Measurements from ENCODE around the gene HSPA5. TPM values are rescaled to one million over a fixed set of nuclear protein-coding genes. Genes with fewer than 3 reads are reported as not detected.

The HSPA5 gene
- total and polyA plus RNA-seq, 10 of the 15 experiments (the other 5 are each of a cell fraction or from before 2014, with no cell fraction given), result 39.8 to 517 (median 105) TPM

GRCh38 chr9:125241000-125241862, at the start of gene HSPA5 (continued):
- no peak for TF ChIP-seq SRF (IDR thresholded peaks at IDR 0.05; ENCODE audit: low read depth in 2 of 2, low read length in 2 of 2)
- TF ChIP-seq WRNIP1 (IDR thresholded peaks at IDR 0.05; ENCODE audit: borderline replicate concordance, low read depth, low read length), result no peak
- no peak for TF ChIP-seq ATF3 (IDR thresholded peaks at IDR 0.05; ENCODE audit: borderline replicate concordance, extremely low read depth, low read depth, low read length)
- TF ChIP-seq CREM (IDR thresholded peaks at IDR 0.05; ENCODE audit: low read depth), result peak; percentile 95
- TF ChIP-seq TAF1 (IDR thresholded peaks at IDR 0.05; ENCODE audit: borderline replicate concordance, low read depth, low read length), result peak; percentile 84; the same call in 1 of the 2 replicates
- no peak for TF ChIP-seq RBBP5 (conservative IDR thresholded peaks at IDR 0.05)
- TF ChIP-seq STAT1 (conservative IDR thresholded peaks at IDR 0.05), result no peak
- TF ChIP-seq SMARCA5 (IDR thresholded peaks at IDR 0.05), result peak; percentile 11; the same call in 1 of the 2 replicates
- TF ChIP-seq ZNF687 (IDR thresholded peaks at IDR 0.05), result peak; percentile 60
- TF ChIP-seq CUX1 (IDR thresholded peaks at IDR 0.05; ENCODE audit: insufficient replicate concordance, low read depth, low read length), result no peak
- peak; percentile 84; the same call in 1 of the 2 replicates for TF ChIP-seq TCF3 (IDR thresholded peaks at IDR 0.05; ENCODE audit: borderline replicate concordance, insufficient read depth, low read depth, low read length)
- no peak for TF ChIP-seq RAD51 (IDR thresholded peaks at IDR 0.05)
- TF ChIP-seq ZBTB11 (CRISPR knock-in tag; IDR thresholded peaks at IDR 0.05), result no peak
- TF ChIP-seq BCL11A (IDR thresholded peaks at IDR 0.05; ENCODE audit: low read depth, low read length), result no peak
- TF ChIP-seq YBX1 (IDR thresholded peaks at IDR 0.05), result no peak
- TF ChIP-seq TCF12 (IDR thresholded peaks at IDR 0.05; ENCODE audit: low read depth, low read length), result peak; percentile 82; the same call in 1 of the 2 replicates
